Aorta (tissue), 5 donors: Measurements from ENCODE around the gene COL19A1. TPM values are rescaled to one million over a fixed set of nuclear protein-coding genes. Genes with fewer than 3 reads are reported as not detected.
"Not testable (repeated sequence)": the region's sequence is repeated elsewhere in the genome, so short reads cannot be mapped to it uniquely, and the experiment has no call there.

Experiments
- ATAC-seq: fragments of 200-7000 bp; cut with Tn5 transposase; one replicate; pipeline ENCODE4 v1.9.1; 2022; ENCODE audit warnings: moderate library complexity; ENCODE audit not compliant: low FRiP score
- DNase-seq, 2 donors: peaks; one replicate each; pipeline ENCODE4 v3.0.0-alpha.2; 2020
- H3K27ac ChIP-seq, 2 donors: one replicate each; pipeline ENCODE4 v1.5.1; 2013; ENCODE audit warnings: low read length in 2 of 2, mild to moderate bottlenecking in 2 of 2, moderate library complexity in 2 of 2, control low read depth in 1 of 2, inconsistent platforms in 1 of 2, low read depth in 1 of 2
- H3K27me3 ChIP-seq, 2 donors: one replicate each; pipeline ENCODE4 v1.6.1; 2013; ENCODE audit warnings: control low read depth in 1 of 2, low read length in 1 of 2, mild to moderate bottlenecking in 1 of 2, moderate library complexity in 1 of 2; ENCODE audit not compliant: insufficient read depth in 2 of 2, control insufficient read depth in 1 of 2
- H3K36me3 ChIP-seq, 2 donors: one replicate each; pipeline ENCODE4 v1.6.1; 2013; ENCODE audit warnings: control low read depth in 1 of 2, low read length in 1 of 2, mild to moderate bottlenecking in 1 of 2; ENCODE audit not compliant: insufficient read depth in 2 of 2, control insufficient read depth in 1 of 2
- H3K4me1 ChIP-seq, 2 donors: one replicate each; pipeline ENCODE4 v1.6.1; 2013; ENCODE audit warnings: low read length in 2 of 2, control low read depth in 1 of 2, mild to moderate bottlenecking in 1 of 2, moderate library complexity in 1 of 2; ENCODE audit not compliant: insufficient read depth in 2 of 2, control insufficient read depth in 1 of 2
- H3K4me3 ChIP-seq, 2 donors: one replicate each; pipeline ENCODE4 v1.5.1; 2013; ENCODE audit warnings: low read length in 2 of 2, control low read depth in 1 of 2, mild to moderate bottlenecking in 1 of 2
- H3K9me3 ChIP-seq: one replicate; pipeline ENCODE4 v1.6.1; 2013; ENCODE audit warnings: mild to moderate bottlenecking, low read length; ENCODE audit not compliant: control insufficient read depth
- WGBS, 2 donors: extraction: QIAGEN DNeasy Blood & Tissue Kit; methylation state at CpG; one replicate each; pipeline ENCODE4 v1.1.7; 2013; 5-methylcytosine and 5-hydroxymethylcytosine counted together
- intact Hi-C, 2 donors: fragments of 100-400 bp; cut with DNase I; formaldehyde crosslinking; loops; one replicate each; pipeline versions ENCODE4 v1.14.2 to v1.15.0; 2022
- polyA plus RNA-seq, 2 donors: library from polyadenylated mRNA; stranded (reverse); fragments of 200-250 nt; gene quantifications; one replicate each; pipeline ENCODE4 v1.2.3, GENCODE V29; 2013
- total RNA-seq, 2 donors: library from RNA; stranded (reverse); fragmentation: NEBNext Ultra II Directional; extraction: Animal tissue kit (Norgen Biotek cat#: 25700); gene quantifications; one replicate each; pipeline ENCODE4 v1.2.1, GENCODE V29; 2021
- donor health status: healthy with polysubstance abuse.
- donor health status: Bipolar disorder and iron deficiency.
- donor health status: DM: no; HTN: no; CAD: no.
- donor health status: DM: no; HTN: no; CAD: no.
- donor health status: DM: yes; HTN: yes; CAD: no.

Gene COL19A1
- total and polyA plus RNA-seq, 4 donors = 0.42 to 1.8 TPM; not detected in 2

DNA sequence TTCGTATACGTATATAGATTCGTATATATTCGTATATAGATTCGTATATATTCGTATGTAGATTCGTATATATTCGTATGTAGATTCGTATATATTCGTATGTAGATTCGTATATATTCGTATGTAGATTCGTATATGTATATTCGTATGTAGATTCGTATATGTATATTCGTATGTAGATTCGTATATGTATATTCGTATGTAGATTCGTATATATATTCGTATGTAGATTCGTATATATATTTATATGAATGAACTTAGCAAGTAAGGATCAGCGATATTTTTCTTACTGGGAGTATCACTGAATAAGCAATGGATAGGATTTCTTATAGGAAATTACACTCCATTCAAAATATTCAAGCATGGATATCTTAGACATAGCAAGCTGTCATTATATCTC is 55.3 kb downstream of the COL19A1 start:
- 92 to 97% methylated on average over 22 of the region's 22 CpGs for WGBS, 2 donors
- ATAC-seq, H3K4me3 ChIP-seq, H3K4me1 ChIP-seq, H3K36me3 ChIP-seq, H3K9me3 ChIP-seq, DNase-seq, H3K27ac ChIP-seq, intact Hi-C loops, H3K27me3 ChIP-seq: not testable (repeated sequence)

DNA sequence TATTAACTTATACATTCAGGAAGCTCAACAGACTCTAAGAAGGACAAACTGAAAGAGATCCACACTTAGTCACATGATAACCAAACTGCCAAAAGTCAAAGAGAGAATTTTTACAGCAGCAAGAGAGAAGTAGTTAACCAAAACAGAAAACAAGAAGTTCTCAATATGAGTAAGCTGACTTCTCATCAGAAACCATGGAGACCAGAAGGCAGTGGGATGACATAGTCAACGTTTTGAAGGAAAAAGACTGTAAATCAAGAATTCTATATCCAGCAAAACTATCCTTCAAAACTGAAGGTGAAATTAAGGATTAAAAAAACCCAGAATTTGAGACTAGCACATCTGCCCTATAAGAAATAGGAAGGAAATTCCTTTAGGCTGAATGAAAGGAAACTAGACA is 60.4 kb downstream of the COL19A1 start:
- H3K4me3 ChIP-seq = no peak overlapping the region
- no peak overlapping the region for H3K27ac ChIP-seq
- no peaks in the 10 kb centered on the region for H3K4me1 ChIP-seq
- ATAC-seq = no peak
- DNase-seq = no peak
- WGBS, 2 donors = 74 to 80% methylated on average over 1 of the region's 1 CpG
- H3K36me3 ChIP-seq = no peaks in the 10 kb centered on the region
- intact Hi-C loops = no loop called here
- no peaks in the 10 kb centered on the region for H3K9me3 ChIP-seq
- H3K27me3 ChIP-seq = no peaks in the 10 kb centered on the region

DNA sequence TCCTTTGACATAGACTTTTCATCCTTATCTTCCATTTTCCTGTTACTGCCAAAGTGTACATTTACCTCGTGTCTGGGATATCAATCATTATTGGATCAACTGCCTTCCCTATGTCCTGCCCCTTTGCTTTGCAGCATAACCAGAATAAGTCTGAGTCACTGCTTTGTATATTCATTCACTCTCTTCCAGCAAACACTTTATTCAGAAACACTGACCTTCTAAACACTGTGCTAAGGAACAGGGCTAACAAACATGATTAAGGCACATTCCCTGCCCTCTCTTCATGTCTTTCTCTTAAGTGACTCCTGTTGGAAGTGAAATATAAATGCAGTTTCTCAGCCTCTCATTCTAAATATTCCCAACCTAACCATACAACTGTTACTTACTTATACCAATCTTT is 66.9 kb downstream of the COL19A1 start:
- no peaks in the 10 kb centered on the region for H3K4me1 ChIP-seq
- ATAC-seq = no peak
- no peak overlapping the region for H3K27ac ChIP-seq
- 1 to 3% methylated on average over 1 of the region's 1 CpG for WGBS, 2 donors
- H3K9me3 ChIP-seq = no peaks in the 10 kb centered on the region
- DNase-seq = no peak
- no peaks in the 10 kb centered on the region for H3K36me3 ChIP-seq
- H3K4me3 ChIP-seq = no peak overlapping the region
- H3K27me3 ChIP-seq = no peaks in the 10 kb centered on the region
- intact Hi-C loops = no loop called here

DNA sequence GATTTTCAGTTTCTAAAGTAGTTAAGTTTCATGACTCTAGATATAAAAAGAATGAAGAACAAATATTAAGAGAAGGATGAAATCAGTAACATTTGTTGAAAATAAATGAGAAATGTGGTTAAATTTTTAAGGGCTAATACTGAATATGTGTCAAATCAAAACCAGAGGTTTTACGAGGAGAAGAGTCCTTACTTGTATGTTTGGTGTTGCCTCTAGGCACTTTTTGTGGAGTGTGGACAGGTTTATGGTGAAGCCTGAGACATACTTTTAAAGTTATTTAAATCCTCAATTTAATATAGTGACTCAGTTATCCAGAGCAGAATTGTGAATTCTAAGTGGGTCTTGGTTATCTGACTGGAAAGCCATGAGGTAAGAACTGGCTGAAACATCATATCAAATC is 68.7 kb downstream of the COL19A1 start:
- Histone ChIP-seq H3K4me3 (no peak overlapping the region), H3K27ac (no peak overlapping the region), H3K9me3 (no peaks in the 10 kb centered on the region), H3K27me3 (no peaks in the 10 kb centered on the region), H3K4me1 (no peaks in the 10 kb centered on the region), H3K36me3 (no peaks in the 10 kb centered on the region)
- DNase-seq (no peak), ATAC-seq (no peak)
- WGBS, 2 donors = 87% methylated on average over 1 of the region's 1 CpG
- intact Hi-C loops = loop anchor here in 1 of 2 donors (5.0 kb wide), 2 partner anchors 68 to 138 kb away; partner anchors contain the start of genes COL19A1 and LMBRD1

DNA sequence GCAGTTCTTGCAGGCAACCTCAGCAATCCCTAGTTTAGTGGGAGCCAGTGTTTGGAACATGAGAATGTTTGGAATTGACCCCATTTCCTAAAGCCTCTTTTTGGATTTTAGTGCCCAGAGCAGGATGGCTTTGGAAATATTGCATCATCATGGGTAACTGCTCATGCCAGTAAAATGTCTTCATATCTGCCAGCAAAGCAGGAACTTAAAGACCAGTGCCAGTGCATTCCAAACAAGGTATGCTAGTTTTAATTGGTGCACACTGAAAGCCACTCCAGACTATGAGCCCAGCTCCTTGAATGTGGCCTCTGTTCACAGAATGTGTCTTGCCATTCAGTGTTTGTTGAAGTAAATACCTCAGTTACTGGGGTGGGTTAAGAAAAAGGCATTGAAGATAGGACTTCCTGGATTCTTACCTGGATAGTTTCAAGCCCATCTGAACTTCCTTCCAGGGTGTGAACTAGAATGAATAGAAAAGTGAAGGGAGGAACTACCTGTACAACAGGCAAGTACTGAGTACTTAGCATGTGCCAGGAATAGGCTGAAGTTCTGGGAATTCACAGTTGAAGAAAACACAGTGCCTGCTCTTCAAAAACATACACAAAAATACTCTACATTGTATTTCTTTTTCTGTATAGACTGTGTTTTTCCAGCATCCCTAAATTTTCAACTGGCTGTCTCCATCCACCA is 70.5 kb downstream of the COL19A1 start:
- H3K27me3 ChIP-seq = no peaks in the 10 kb centered on the region
- H3K9me3 ChIP-seq = no peaks in the 10 kb centered on the region
- no peaks in the 10 kb centered on the region for H3K36me3 ChIP-seq
- H3K4me3 ChIP-seq = no peak overlapping the region
- ATAC-seq = no peak
- no peak for DNase-seq
- peak overlapping the region in 1 of 2 donors; percentile 71 for H3K27ac ChIP-seq
- no peaks in the 10 kb centered on the region for H3K4me1 ChIP-seq
- intact Hi-C loops = loop anchor here in 1 of 2 donors (5.0 kb wide), 2 partner anchors 70 to 140 kb away; partner anchors contain the start of genes COL19A1 and LMBRD1

DNA sequence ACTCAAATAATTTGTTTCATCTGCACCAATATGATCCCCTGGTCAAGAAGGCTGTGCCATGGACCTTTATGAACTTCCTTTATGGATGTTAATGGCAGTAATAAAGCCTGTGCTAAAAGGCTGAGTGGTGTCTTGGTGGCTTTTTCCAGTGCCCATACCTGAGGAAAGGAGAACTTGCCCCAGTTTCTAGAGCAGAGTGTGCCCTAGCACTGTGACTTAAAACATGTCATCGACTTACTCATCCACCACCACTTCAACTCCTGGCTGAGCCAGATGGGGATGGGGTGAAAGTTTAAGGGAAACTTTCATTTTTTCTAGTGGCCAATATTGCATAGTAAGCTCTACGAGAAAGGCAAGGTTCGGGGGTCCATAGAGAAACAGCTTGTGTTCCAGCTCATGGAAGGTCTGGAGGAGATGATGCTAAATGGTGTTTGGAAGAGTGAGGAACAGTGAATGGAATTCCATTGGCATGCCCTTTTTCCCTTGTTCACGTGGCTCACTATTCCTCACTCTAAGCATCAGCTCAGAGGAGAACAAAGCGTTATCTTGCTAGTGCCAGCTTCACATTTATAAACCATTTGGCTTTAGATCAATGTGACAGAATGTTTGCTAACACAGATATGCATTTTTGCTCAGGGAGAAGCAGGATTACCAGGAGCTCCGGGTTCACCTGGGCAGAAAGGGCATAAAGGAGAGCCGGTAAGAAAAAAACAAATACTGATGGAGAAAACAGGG is 71.2 kb downstream of the COL19A1 start:
- 80 to 82% methylated on average over 7 of the region's 7 CpGs for WGBS, 2 donors
- H3K9me3 ChIP-seq = no peaks in the 10 kb centered on the region
- no peak for ATAC-seq

DNA sequence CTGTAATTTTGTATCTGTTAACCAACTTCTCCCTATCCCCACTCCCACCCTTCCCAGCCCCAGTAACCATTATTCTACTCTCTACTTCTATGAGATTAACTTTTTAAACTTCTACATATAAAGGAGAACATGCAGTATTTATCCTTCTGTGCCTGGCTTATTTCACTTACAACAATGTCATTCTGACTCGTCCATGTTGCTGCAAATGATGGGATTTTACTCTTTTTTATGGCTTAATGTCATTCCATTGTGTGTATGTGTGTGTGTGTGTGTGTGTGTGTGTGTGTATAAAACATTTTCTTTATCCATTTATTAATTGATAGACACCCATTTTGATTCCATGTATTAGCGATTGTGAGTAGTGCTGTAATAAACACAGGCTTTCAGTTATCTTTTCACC is 76.1 kb downstream of the COL19A1 start:
- WGBS, 2 donors = 59 to 91% methylated on average over 2 of the region's 2 CpGs
- DNase-seq (no peak), ATAC-seq (no peak)
- H3K27me3 ChIP-seq = no peaks in the 10 kb centered on the region
- H3K36me3 ChIP-seq = no peaks in the 10 kb centered on the region
- no peak overlapping the region for H3K27ac ChIP-seq
- H3K9me3 ChIP-seq = no peaks in the 10 kb centered on the region
- intact Hi-C loops = no loop called here
- no peak overlapping the region for H3K4me3 ChIP-seq
- H3K4me1 ChIP-seq = no peaks in the 10 kb centered on the region

More for the DNA sequence above, 71.2 kb downstream of the COL19A1 start:
- no peak overlapping the region for H3K4me3 ChIP-seq
- no peaks in the 10 kb centered on the region for H3K4me1 ChIP-seq
- H3K36me3 ChIP-seq = no peaks in the 10 kb centered on the region
- no peak overlapping the region for H3K27ac ChIP-seq
- no peaks in the 10 kb centered on the region for H3K27me3 ChIP-seq
- no peak for DNase-seq
- intact Hi-C loops = loop anchor here in 1 of 2 donors (5.0 kb wide), 2 partner anchors 70 to 140 kb away; partner anchors contain the start of genes COL19A1 and LMBRD1

DNA sequence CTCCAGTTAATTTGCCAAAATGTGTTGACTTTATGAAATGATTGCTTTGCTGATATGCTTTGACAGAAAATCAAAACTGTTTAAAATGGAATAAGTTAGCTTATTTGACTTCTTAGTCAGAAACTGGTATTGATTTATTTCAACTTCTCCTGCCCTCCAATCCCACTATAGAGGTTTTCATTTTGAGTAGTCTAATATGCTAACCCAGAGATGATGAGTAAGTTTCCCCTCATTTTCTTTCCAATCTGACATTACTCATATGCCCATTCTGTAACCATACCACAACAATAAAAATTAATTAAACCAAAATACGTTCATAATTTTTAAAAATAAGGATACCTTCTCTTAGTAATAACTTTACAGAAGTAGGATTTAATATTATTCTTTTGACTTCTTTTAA is 78.8 kb downstream of the COL19A1 start:
- no peak overlapping the region for H3K4me3 ChIP-seq
- WGBS, 2 donors = 72 to 75% methylated on average over 1 of the region's 1 CpG
- H3K36me3 ChIP-seq = no peaks in the 10 kb centered on the region
- H3K27ac ChIP-seq = no peak overlapping the region
- no peak for DNase-seq
- intact Hi-C loops = no loop called here
- no peaks in the 10 kb centered on the region for H3K4me1 ChIP-seq
- no peaks in the 10 kb centered on the region for H3K9me3 ChIP-seq
- no peaks in the 10 kb centered on the region for H3K27me3 ChIP-seq
- no peak for ATAC-seq
